ENCODE results near the gene TBRG4.

Gene TBRG4

DNA sequence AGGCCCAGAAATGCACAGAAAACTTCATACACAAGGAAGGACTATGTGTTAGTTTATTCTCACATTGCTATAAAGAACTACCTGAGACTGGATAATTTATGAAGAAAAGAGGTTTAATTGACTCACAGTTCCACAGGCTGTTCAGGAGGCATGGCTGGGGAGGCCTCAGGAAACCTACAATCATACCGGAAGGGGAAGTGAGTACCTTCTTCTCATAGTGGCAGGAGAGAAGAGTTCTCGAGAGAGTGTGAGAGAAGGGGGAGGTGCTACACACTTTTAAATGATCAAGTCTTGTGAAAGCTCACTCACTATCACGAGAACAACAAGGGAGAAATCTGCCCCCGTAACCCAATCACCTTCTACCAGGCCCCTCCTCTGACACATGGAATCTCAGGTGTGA, 29.3 kb upstream of the TBRG4 start:
- DNase-seq, result no peak

DNA sequence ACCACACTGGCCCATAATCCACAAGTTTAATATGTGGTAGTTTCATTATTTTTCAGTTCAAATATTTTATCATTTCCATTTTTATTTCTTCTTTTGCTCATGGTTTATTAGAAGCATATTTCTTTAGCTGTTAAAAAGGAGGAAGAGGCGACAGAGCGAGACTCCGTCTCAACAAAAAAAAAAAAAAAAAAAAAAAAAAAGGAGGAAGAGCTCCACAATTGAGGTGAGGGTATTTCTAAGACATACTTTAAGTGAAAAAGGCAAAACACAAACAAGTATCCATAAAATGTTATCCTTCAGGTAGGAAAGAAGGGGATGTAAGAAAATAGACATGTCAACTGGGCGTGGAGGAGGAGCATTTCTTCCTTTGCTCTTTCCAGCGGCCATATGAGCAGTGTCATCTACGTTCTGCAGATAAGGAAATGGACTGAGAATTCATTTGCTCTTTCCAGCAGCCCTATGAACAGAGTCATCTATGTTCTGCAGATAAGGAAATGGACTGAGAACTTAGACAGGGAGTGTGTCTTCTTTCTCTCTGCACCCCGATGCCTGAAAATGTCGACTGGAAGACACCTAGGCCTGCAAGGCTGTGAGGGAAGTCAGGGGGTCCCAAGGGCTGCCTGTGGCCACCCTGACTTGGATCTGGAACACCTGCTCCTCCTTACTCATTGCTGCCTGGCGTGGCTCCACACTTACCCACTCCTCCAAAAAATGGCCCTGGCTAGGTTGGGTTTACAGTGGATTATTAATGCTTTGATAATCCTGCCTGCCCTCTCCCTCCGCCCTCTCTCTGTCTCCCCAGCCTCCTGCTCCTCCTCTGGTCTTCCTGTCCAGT, 27.2 kb upstream of the TBRG4 start:
- no peak for DNase-seq

DNA sequence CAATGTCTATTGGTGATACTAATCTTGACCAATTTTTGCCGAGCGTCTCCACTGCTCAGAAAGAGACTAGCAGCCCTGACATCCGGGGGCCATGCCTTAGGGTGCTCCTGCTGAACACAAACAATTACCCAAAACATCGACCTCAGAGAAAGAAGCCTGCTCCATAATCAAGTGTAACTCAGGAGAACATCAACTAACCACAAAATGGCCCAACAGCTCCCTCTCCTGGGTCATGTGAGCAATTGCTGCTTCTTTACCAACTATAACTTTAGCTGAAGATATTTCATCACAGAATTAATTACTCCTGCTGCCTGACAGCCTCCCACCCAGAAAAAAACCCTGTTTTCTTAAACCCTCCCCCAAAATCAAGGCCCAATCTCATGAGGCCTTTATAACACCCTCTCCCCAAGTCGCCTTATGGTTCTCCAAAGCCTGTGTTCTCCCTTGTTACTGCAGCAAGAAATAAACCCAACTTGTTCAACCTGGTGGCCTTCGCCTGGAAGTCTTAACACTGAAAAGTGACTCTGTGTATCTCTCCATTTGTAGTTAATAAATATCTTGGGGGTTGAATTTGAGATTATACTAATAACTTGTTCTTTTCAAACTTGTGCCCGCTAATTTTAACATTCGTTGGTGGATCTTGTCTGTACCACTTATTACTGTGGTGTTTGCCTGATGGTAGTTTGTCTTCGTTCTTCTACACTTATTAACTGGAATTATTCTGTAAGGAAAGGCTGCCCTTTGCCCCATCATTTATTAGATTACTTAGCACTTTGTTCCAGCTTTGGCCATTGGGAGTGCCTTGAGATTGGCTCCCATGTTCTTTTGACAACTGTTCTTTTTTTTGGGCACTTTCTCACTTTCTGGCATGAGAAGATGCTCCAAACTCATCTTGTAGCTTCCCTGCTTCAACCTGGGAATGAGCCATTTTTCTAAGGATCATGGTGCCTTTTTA, 24.9 kb upstream of the TBRG4 start:
- DNase-seq, result peak; percentile 16

DNA sequence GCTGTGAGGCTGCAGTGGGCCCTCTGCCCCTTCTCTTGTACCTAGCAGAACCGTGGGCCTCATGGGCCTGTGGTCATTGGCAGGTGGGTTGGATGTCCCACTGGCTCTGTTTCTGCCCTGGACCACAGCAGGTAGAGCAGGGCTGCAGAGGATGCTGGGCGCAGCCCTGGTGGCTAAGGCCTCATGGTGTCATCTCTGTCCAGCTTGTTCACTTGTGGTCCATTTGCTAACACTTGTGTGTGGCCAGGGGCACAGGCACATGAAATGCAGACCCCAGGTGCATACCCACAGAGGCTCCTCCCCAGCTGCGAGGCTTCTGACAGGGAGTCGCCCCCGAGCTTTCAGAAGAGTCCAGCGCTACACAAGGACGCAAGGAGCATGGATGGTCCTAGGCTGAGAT, 22.4 kb upstream of the TBRG4 start:
- DNase-seq, result no peak

DNA sequence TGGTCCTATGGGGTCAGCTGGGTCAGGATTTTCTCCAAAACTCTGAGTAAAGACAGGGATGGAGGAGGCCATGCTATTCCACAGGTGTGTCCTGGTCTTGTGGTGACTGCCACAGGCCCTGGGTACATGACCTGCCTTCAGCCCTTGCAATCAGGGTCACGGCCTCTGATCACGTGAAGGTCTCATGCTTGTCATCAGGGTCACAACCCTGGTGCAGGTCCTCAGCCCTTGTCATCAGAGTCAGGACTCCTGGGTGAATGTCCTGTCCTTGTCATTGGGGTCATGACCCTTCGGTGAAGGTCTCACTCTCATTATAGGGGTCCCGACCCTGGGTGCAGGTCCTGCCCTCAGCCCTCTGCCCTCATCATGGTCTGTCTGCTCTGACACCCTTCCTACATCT, 21.9 kb upstream of the TBRG4 start:
- DNase-seq, result no peak

DNA sequence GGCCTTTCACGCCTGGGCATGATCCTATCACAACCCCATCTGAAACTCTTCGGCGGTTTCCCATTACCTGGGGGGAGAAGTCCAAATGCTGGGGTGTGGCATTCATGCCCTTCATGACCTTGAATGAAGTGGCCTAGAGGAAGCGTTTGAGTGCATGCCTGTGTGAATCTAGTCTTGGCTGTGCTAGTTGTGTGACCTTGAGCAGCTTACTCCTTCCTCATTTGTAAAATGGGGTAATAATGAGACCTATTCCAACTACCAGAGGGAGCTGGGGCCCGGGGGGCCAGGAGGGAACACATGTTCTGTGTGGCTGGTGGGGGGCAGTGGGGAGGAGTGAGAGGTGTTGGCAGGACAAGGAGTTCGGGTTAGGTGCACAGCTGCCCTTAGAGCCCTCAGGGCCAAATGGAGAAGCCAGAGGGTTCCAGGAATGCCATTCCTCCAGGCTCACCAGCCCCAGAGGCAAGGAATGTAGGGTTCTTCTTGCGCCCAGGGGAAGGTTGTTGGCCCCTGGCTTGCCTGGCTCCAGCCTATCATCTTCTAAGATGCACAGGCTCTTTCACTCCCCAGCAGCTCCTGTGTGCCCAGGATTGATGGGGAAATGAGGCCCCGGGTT, 21.3 kb upstream of the TBRG4 start:
- no peak for DNase-seq

DNA sequence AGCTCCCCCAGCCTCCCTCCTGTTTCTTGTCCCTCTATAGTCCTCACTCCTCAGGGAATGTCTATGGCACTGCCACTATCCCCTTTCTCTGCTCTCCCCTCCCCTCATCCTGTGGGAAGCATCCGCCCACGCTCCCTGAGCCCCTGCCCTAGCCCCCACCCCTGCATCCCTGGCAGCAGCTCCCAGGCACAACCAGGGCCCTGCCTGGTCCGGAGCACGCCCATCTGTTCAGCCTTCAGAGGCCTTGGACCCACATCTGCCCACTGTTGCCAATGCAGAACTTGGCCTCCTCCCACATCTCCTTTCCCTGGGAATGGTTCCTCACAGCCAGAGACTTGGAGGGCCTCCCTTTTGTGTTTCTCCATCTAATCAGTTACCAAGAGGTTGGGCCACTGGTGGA, 20.4 kb upstream of the TBRG4 start:
- no peak for DNase-seq

DNA sequence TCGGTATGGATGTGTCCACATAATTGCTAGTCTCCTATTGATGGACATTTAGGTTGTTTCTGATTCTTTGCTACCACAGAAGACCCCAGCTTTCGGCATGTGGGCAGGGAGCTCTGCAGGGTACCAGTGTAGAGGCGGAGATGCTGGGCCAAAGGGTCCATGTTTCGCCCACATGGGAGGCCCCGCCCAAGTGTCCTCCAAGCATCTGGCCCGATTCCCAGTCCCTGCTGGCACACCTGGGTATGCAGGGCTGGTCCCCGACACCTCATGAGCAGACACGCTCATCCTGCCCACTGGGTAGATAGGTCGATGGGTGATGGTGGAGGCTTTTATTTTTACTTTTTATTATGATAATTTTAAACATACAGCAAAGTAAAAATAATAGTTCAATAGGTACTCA, 19.4 kb upstream of the TBRG4 start:
- DNase-seq, result no peak

DNA sequence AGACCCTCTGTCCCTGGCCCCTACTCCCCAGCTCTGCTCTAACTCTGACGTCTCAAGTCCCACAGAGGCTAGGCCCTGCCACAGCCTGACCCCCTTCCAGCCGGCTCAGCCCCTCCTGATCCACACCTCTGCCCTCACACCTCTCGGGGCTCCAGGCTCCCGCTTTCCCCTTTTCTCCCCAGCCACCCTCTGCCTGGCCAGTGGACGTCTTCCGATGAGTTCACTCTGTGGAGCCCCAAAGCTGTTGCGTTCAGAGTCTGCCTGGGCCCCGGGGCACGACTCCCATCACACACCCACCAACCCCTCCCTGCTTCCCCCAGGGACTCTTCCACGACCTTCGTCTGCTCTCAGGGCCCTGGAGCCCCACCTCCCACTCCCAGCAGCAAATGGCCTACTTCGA, 18.4 kb upstream of the TBRG4 start:
- DNase-seq, result no peak

DNA sequence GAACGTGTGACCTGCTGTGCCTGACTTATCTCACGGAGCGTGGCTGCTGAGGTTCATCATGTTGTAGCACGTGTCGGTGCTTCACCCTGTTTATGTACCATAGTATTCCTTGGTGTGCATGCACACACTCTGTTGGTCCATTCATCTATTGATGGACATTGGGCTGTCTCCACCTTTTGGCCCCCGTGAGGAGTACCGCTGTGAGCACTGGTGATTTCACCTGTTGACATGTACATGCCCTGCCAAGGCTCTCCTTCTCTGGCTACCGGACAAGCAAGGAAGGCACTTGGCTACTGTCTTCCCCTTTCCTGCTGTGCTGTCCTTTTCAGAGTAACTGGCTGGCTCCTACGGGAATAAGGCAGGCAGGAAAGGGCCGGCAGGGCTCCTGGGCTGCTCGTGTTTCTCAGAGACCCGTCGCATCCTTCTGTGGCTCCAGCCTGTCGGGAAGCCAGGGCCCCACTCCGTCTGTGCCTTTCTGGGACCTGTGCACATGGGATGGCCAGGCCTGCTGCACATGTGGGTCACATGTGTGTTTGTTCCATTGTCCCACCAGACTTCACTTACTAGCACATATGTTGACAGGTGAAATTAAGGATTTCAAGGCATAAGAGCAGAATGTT, 17.8 kb upstream of the TBRG4 start:
- no peak for DNase-seq

DNA sequence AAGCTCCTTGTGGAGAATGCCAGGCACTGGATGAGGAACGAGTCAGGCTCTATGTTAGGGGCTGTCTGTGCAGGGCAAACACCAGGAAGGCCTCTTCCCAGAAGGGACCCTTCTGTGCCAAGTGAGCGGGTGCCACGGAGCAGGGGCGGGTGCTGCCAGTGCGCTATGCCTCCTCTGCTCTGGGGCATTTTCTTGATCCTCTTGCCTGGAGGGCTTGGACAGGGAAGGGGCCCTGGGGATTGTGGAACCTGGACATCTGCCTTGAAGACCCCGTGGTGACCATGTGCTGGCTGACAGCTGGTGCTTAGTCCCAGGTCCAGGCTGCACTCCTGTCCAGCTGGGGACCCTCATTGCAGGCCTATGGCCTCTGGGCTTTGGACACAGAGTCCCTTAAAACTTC, 15.4 kb upstream of the TBRG4 start:
- DNase-seq, result no peak

DNA sequence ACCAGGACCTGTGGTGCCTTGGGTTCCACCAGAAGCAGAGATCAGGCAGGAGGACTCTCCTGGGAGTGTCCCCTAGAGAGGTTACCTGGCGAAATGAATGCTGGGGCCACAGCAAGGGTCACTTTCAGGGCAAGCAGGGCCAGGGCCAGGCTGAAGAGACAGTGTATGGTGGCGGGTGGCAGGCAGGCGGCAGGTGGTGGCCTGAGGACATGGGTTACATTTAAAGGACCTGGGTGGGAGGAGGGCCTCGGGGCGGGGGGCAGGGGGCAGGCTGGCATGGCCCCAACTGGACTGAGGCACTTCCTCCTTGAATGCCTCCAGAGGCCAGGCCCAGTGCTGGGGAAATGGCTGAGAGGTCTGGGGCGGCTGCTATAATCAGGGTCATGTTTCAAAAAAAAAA, 14.7 kb upstream of the TBRG4 start:
- no peak for DNase-seq

DNA sequence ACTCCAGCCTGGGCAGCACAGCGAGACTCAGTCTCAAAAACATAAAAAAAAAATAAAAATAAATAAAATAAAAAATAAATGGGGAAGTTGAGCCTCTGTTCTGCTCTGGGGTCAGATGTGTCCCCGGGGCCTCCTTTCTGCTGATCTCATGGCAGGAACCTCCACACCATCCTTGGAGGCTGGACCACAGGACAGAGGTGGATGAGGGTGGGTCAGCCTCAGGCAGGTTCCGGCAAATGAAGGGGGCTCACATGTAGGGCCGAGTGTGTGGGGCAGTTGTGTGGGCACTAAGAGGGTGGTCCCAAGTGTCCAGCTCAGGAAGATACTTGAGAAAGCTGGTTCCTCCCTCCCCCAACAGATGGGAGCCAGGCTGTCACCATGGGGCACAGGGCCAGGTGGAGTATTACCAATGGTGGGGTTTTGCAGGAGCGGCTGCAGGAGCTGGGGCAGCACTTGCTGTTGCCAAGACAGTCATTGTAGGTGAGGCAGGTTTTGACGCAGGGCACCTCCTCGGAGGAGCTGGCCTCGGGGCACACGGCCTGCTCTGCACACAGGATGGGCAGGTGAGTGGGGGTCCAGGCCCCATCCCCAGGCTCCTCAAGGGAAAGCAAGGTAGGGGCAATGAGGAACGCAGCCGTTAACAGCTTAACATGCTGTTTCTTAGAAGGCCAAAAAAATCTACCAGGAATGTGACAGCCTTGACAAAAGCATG, 13.9 kb upstream of the TBRG4 start:
- DNase-seq, result no peak

DNA sequence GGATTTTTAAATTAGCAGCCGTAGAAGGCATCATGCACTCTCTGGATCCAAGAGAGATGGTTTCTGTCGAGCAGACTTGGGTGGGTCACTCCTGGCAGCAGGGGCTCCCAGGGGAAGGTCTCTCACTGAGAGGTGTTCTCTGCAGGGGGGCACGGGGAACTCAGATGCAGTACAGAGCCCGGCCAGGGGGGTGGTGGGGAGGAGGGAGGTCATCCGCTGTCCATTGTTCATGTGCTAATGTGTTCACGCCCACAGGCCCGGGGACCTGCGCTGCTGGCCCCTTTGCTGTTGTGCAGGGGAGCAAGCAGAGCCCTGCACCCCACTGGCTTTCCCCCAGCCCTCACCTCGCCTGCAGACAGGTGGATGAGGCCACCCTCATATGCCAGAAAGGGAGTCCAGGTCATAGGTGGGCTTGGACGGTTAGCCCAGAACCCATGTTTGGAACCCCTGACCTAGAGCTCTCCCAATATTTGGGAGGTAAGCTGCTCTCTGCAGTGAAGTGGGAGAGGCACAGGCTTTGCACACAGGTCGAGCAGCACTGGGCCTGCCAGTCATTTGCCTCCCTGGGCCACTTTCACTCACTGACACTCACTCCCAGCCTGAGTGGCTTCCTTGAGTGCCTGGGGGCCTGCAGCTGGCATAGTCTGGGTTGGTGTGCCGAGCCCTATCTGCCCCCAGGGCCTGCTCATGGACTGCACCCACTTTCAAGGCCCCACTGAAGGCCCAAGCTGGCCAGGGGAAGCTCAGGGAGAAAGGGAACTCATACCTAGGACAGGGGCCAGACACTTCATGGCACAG, 12.6 kb upstream of the TBRG4 start:
- DNase-seq, result no peak

DNA sequence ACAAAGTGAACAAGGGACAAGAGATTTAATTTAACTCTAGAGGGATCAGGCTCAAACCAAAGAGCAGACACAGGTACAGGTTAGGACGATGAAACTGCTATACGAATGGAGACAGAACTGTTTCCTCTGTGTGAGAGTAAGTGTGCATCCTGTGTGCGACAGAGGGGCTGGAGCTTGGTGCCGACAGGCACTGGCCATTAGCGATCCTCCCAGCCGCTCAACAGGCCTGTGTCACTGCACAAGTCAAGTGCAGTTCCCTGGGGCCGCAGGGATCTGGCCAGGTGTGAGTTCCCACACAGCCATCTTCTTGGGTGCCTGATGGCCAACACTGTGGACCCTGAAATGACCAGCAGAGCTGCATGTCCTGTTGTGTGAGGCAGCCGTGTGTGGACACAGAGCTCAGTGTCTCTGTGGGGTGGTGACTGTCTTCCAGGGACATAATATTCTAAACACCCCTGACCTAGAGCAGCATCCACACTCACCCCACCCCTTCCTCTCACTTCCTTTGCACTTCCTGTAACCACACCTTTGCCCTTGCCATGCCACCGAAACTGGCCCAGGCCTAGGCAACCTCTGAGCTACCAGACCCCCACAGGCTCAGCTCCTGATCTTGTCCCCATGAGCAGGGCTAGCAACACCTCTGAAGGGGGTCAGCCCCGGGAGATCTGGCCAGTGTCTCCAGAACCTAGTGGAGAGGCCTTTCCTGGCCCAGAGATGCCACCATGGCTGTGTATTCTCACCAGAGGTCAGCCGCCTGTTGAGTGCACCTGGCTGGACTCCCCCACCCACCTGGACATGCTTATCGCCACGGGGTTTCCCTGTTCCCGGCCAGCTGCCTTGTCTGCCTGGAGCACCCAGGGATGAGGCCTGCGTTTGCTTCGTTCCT, 11.7 kb upstream of the TBRG4 start:
- DNase-seq, result no peak

DNA sequence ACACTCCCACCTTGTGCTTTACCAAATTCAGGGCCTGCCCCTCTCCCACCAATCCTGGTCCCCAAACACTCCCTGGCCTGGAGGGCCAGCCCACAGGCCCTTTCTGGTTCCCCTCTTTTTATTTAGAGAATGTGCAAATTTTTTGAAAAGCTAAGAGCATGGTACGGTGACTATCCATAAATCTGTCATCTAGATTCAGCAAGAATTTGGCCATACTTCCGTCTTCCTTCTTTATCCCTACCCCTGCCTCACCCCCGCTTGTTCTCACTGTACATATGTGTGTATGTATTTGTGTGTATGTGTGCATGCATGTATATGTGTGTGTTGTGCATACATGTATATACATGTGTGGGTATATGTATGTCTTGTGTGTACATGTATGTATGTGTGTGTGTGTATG, 8.1 kb upstream of the TBRG4 start:
- DNase-seq, result no peak

DNA sequence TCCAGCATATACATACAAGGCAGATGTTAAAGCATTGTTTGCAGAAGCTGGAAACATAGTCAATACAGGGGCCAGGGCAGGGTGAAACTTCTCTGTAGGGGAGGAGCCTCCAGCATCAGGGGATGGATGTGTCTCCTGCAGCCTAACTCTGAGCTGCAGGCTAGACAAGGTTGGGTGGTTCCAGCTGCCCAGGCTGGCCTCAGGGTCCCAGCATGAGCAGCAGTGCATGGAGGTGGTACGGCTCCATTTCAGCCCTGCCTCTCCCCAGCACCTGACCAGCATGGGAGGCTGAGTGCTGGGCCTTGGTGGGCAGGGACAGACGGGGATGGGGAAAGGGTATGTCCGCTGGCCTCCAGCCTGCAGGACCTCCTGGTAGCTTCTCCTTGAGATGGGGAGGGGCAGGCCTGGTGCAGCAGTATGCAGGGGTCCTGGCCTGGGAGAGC, 7.4 kb upstream of the TBRG4 start:
- no peak for DNase-seq

DNA sequence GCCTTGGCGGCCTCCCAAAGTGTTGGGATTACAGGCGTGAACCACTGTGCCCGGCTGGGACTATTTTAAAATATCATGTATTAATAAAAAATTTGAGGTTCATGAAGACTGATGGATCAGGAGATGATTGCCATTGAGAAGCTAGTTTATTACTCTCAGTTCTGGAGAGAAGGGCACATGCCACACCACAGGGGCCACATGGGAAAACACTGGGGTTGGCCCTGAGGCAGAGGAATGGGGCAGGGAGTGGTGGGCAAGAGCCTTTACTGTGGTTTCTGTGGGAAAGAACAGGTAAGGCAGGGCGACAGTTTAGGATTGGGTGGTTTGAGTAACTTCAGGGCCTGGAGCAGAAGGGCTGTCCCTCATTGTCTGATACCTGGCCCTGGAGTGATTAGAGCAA, 6.8 kb upstream of the TBRG4 start:
- no peak for DNase-seq

DNA sequence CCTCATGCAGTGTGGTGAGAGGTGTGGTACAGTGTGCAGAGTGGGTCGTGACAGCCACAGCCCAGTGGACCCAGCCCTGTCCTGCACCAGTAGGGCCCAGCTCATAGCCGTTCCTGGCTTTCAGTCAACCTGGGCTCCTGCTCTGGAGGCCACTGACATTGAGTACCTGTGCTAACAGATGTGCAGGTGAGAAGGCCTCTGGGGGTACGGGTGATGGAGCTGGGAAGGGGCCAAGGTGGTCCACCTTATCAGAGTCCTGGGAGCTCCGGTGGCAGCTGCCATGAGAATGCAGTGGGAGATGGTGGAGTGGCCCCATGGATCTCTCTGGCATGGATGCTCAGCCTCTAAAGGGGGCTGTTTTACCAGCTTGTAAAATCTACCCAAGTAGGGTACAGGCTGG, 6.1 kb upstream of the TBRG4 start:
- DNase-seq, result no peak

DNA sequence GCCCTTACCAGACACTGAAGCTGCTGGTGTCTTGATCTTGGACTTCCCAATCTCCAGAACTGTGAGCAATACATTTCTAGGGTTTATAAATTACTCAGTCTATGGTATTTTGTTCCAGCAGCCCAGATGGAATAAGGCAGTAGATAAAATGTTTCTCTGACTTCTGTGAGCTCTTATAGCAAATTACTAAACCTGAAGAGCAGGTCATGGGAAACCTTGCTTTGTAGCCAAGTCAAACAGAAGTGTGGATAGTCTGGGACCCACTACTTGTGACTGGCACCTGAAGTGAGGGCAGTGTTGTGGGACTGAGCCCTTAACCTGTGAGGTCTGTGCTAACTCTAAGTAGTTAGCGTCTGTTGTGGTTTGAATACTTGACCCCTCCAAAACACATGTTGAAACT, 4.6 kb upstream of the TBRG4 start:
- DNase-seq, result no peak

DNA sequence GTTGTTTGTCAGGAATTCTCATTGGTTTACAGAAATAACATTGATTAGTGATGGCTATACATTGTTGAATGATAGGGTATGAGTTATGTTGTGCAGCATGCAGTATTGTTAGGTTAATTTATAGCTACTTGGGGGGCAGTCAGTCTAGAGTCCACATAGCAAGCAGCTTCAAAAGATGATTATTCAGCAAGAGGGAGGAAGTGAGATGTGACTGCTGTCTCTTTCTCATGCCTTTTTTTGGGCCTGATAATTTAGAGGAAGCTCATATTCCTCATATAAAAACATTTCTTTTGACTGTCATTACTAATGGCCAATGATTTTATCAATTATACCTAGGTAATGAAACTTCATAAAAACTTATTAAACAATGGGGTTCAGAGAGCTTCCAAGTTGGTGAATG, 3.4 kb upstream of the TBRG4 start:
- no peak for DNase-seq
